ENCODE measurements around the gene SNCG. TPM values are rescaled to one million over a fixed set of nuclear protein-coding genes. Genes with fewer than 3 reads are reported as not detected.
"Not testable (repeated sequence)": the region's sequence is repeated elsewhere in the genome, so short reads cannot be mapped to it uniquely, and the experiment has no call there.

Gene SNCG
- total RNA-seq, 4 donors from 2014 or later, result 11.5 to 40.2 (median 23.1) TPM

DNA sequence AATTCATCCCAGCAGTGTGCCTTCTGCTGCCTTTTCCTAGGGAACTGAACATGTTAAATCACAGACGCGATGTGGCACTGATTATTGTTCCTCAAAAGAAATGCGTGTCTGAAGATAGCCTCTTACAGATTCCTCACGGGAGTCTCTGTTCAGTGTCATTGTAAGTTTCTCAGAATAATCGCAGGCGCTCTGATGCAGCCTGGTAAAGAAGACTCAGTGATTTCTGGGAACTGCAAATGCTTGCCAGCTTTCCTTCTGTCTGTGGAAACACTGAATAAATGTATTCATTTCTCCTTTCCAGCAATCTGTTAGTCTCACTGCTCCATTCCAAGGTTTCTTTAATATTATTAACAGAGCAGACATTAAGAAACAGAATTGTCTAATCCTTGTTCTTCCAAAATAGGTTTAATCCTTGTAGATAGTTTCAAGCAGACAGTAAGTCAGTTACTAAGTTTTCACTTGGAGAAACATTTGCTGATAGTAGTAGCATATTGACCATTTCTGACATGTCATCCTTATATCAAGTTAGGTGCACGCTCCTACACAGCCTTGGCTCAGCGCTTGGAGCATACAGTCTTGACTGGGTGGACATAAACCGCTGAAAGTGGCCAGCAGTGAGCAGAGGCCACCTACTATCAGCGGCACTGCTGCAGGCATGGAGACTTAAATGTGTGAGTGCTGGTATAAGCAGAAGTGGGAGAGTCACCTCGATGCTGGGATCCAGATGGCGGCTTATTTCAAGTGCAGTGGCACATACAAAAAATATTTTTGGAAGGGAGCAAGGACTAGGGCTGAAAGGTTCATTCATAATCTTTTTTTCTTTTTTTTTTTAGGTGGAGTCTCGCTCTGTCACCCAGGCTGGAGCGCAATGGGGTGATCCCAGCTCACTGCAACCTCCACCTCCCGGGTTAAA, 28.7 kb upstream of the SNCG start:
- 86 to 91% methylated on average over 15 of the region's 15 CpGs for WGBS, 2 donors
- no peaks in the 10 kb centered on the region for H3K27me3 ChIP-seq
- no peaks in the 10 kb centered on the region for H3K4me1 ChIP-seq
- no peak overlapping the region for H3K4me3 ChIP-seq (replicated peaks in 1 of 3)
- no peak for DNase-seq
- intact Hi-C loops (cut with DNase I), result no loop called here
- H3K36me3 ChIP-seq, result peaks cover 9 to 15% of the 10 kb centered on the region in 2 donors
- no peak for TF ChIP-seq POLR2A (IDR thresholded peaks at IDR 0.05)
- TF ChIP-seq, protein P1, sequence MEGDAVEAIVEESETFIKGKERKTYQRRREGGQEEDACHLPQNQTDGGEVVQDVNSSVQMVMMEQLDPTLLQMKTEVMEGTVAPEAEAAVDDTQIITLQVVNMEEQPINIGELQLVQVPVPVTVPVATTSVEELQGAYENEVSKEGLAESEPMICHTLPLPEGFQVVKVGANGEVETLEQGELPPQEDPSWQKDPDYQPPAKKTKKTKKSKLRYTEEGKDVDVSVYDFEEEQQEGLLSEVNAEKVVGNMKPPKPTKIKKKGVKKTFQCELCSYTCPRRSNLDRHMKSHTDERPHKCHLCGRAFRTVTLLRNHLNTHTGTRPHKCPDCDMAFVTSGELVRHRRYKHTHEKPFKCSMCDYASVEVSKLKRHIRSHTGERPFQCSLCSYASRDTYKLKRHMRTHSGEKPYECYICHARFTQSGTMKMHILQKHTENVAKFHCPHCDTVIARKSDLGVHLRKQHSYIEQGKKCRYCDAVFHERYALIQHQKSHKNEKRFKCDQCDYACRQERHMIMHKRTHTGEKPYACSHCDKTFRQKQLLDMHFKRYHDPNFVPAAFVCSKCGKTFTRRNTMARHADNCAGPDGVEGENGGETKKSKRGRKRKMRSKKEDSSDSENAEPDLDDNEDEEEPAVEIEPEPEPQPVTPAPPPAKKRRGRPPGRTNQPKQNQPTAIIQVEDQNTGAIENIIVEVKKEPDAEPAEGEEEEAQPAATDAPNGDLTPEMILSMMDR (IDR thresholded peaks at IDR 0.05), result no peak
- H3K27ac ChIP-seq, result no peak overlapping the region
- no peaks in the 10 kb centered on the region for H3K9me3 ChIP-seq

DNA sequence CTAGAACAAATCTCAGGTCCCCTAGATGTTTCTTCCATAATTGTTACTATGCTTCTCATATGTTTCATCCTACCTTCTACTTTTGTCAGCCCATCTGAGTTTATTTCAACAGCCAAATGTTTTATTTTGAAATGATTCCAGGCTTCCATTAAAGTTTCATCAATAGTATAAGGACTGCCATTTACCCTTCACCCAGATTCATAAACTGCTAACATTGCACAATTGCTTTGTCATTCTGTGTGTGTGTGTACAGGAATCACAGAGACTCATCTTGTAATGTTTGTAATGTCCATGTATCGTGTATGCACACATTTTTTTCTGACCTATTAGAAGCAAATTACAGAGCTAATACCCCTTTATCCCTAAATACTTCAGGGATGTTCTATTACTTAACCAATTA, 26.5 kb upstream of the SNCG start:
- intact Hi-C loops (cut with DNase I), result no loop called here
- Histone ChIP-seq H3K36me3 (peaks cover 16 to 19% of the 10 kb centered on the region in 2 donors), H3K9me3 (no peaks in the 10 kb centered on the region), H3K4me1 (no peaks in the 10 kb centered on the region), H3K4me3 (replicated peaks in 1 of 3) (no peak overlapping the region), H3K27ac (peak overlapping the region in 1 of 3 donors; percentile 3), H3K27me3 (no peaks in the 10 kb centered on the region)
- WGBS, 2 donors, result 93 to 95% methylated on average over 1 of the region's 1 CpG
- no peak for DNase-seq
- TF ChIP-seq POLR2A (IDR thresholded peaks at IDR 0.05), result no peak
- TF ChIP-seq, protein P1 (IDR thresholded peaks at IDR 0.05), result no peak

DNA sequence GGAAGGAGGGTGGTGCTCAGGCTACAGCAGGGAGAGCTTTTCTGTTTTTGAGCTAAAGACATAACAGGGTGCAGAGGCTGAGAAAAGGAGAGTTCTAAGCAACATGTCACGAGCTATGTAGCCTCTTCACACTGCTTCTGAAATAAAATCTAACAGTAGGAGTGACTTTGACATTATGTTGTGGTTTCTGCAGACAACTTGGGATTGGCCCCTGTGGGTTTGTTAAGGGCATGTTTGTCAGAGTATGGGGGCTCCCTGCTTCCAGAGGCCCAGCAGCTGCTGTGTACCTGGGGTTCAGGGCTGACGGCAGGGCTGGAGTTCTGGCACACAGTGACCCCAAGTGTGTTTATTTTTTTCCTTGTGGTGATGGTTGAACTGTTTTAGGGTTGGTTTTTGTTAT, 25.7 kb upstream of the SNCG start:
- no peak for DNase-seq
- intact Hi-C loops (cut with DNase I), result no loop called here
- Histone ChIP-seq H3K9me3 (no peaks in the 10 kb centered on the region), H3K27ac (no peak overlapping the region), H3K4me3 (replicated peaks in 1 of 3) (no peak overlapping the region), H3K4me1 (no peaks in the 10 kb centered on the region), H3K27me3 (no peaks in the 10 kb centered on the region), H3K36me3 (peaks cover 18 to 19% of the 10 kb centered on the region in 2 donors)
- 94 to 97% methylated on average over 2 of the region's 2 CpGs for WGBS, 2 donors
- no peak for TF ChIP-seq POLR2A (IDR thresholded peaks at IDR 0.05)
- TF ChIP-seq, protein P1 (IDR thresholded peaks at IDR 0.05), result no peak

DNA sequence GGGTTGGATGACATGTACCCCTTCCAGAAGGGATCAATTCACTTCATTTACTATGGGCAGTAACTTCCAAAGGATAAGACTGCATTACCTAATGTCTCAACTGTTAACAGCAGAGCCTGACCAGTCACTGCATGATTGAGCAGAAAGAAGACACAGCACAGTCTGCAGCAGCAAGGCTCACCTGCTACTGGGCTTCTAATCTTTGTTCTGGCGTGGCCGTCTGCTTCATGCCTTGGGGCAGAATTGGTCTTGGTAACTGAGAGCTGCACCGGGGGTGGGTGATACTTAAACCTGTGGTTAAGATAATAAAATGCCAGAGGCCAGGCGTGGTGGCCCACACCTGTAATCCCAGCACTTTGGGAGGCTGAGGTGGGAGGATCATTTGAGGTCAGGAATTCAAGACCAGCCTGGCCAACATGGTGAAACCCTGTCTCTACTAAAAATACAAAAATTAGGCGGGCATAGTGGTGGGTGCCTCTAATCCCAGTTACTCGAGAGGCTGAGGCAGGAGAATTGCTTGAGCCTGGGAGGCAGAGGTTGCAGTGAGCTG, 24.2 kb upstream of the SNCG start:
- H3K4me1 ChIP-seq; H3K27ac ChIP-seq; H3K4me3 ChIP-seq (replicated peaks in 1 of 3); H3K9me3 ChIP-seq; DNase-seq; H3K27me3 ChIP-seq; intact Hi-C loops (cut with DNase I): not testable (repeated sequence)
- 87% methylated on average over 6 of the region's 6 CpGs for WGBS, 2 donors
- peaks cover 17 to 19% of the 10 kb centered on the region in 2 donors for H3K36me3 ChIP-seq

DNA sequence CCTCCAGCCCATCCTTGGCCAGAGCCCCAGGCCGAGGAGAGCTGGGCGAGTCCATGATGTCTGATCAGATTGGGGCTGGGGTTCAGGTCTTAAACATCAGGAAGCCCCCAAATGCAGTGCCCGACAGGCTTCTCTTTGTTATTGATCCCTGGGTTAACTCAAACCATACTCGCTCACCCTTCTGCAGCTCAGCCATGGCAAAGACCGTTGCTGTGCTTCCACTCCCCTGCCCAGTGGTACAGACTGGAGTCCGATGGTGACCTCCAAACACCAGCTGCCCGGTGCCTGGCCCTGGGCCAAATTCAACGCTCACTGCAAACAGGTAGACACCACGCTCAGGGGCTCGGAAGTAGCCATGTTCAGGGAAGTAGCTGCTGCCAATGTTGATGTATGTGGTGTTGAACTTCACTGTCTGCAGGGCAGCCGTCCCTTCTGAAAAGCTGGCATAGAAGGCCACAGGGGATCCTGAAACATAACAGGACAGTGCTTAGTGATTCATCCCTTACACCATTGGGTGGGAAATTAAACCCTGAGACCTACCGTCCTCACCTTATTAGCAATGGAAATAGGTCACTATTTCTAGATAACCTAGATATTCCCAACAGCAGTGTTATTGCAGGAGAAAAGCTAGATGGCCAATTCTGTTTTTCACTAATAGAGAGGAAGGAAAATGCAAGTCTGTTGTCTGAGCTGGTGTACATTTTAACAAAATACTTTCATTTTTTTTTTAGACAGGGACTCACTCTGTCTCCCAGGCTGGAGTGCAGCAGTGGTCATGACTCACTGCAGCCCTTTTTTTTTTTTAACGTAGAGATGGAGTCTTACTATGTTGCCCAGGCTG, 21.5 kb upstream of the SNCG start:
- no peak overlapping the region for H3K27ac ChIP-seq
- DNase-seq, result peak in 1 of 2 donors; percentile 22
- H3K36me3 ChIP-seq, result peaks cover 4 to 9% of the 10 kb centered on the region in 2 donors
- 77 to 79% methylated on average over 13 of the region's 13 CpGs for WGBS, 2 donors
- intact Hi-C loops (cut with DNase I), result no loop called here
- no peak overlapping the region for H3K4me3 ChIP-seq (replicated peaks in 1 of 3)
- H3K9me3 ChIP-seq, result no peaks in the 10 kb centered on the region
- no peaks in the 10 kb centered on the region for H3K27me3 ChIP-seq
- peaks cover 0 to 3% of the 10 kb centered on the region in 2 donors for H3K4me1 ChIP-seq
- TF ChIP-seq, protein P1 (IDR thresholded peaks at IDR 0.05), result no peak
- peak in 1 of 2 donors; percentile 9 for TF ChIP-seq POLR2A (IDR thresholded peaks at IDR 0.05)
